NCI-H2029 treated with DMSO at 0.1 percent for 48 hours (cell line): ENCODE results near the gene CNN2.

Experiments used
- DNase-seq: peaks from one replicate; lab custom pipeline; 2025; lab: John Stamatoyannopoulos, UW

Gene CNN2

DNA sequence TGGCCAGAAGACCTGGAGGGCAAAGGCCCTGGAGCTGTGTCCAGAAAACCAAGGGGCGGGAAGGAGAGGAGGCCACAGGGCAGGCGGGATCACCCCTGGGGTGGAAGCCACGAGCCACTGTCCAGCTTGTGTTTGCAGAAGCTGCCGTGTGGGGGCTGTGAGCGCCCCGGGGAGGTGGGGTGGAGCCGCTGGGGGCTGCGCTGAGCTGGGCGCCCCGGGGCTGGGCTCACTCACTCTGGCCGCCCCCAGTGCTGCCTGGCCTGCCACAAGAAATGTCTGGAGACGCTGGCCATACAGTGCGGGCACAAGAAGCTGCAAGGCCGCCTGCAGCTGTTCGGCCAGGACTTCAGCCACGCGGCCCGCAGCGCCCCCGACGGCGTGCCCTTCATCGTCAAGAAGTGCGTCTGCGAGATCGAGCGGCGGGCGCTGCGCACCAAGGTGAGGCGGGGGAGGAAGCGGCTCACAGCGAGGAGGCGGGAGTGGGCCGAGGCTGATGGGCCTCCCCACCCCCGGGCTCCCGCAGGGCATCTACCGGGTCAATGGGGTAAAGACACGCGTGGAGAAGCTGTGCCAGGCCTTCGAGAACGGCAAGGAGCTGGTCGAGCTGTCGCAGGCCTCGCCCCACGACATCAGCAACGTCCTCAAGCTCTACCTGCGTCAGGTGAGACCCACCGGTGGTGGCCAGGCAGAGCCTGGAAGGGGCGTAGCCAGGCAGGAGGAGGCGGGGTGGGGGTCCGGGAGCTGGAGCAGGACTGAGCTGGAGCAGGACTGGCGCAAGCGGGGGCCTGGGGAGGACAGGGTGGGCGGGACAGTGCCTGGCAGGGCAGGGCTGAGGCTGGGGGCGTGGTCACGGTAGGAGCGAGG is 55.1 kb downstream of the CNN2 start:
- no peak for DNase-seq

- DNase-seq = peak; percentile 93
Observed at GRCh38 chr19:1082165-1082927, 55.9 kb downstream of the CNN2 start.

- no peak for DNase-seq
Observed at GRCh38 chr19:1082928-1083816, 56.8 kb downstream of the CNN2 start.

GRCh38 chr19:1084024-1084868 is 57.8 kb downstream of the CNN2 start:
- DNase-seq = no peak

- no peak for DNase-seq
Observed at GRCh38 chr19:1085053-1085658, 58.7 kb downstream of the CNN2 start.

- DNase-seq = no peak
Observed at GRCh38 chr19:1085676-1086442, 59.5 kb downstream of the CNN2 start.

GRCh38 chr19:1086613-1087012 is 60.2 kb downstream of the CNN2 start:
- no peak for DNase-seq

- DNase-seq = no peak
Observed at GRCh38 chr19:1087813-1088415, 61.5 kb downstream of the CNN2 start.

GRCh38 chr19:1088416-1089010 is 62.1 kb downstream of the CNN2 start:
- DNase-seq = no peak
